Measurements from ENCODE around the gene PRLH. TPM values are rescaled to one million over a fixed set of nuclear protein-coding genes. Genes with fewer than 3 reads are reported as not detected.

Gene PRLH
- total and polyA plus RNA-seq, 2 of the 13 experiments (the other 11 are each of a cell fraction or from before 2014, with no cell fraction given), result not detected

GRCh38 chr2:237590272-237591140, 24.1 kb downstream of the PRLH start, which contains the start of gene RAB17 (continued):
- TF ChIP-seq PPARG (CRISPR knock-in tag; conservative IDR thresholded peaks at IDR 0.05) (peak; percentile 78), REPIN1 (CRISPR knock-in tag; IDR thresholded peaks at IDR 0.05; ENCODE audit: borderline replicate concordance, low read depth) (peak; percentile 97), ZNF34 (CRISPR knock-in tag; IDR thresholded peaks at IDR 0.05; ENCODE audit: borderline replicate concordance) (0 out of 2 replicates have a peak, but pooled peaks have one; percentile 83), ZSCAN30 (CRISPR knock-in tag; IDR thresholded peaks at IDR 0.05) (peak; percentile 80; the same call in 1 of the 2 replicates), RARG (CRISPR knock-in tag; IDR thresholded peaks at IDR 0.05; ENCODE audit: low read depth) (0 out of 2 replicates have a peak, but pooled peaks have one; percentile 39), SIX4 (CRISPR knock-in tag; IDR thresholded peaks at IDR 0.05) (peak; percentile 82), ZNF878 (CRISPR knock-in tag; IDR thresholded peaks at IDR 0.05) (peak; percentile 62; the same call in 1 of the 2 replicates), ZNF33A (CRISPR knock-in tag; IDR thresholded peaks at IDR 0.05; ENCODE audit: borderline replicate concordance) (no peak), ASH2L (IDR thresholded peaks at IDR 0.05; ENCODE audit: insufficient read length, low read depth, low read length) (peak; percentile 61), ZNF543 (CRISPR knock-in tag; IDR thresholded peaks at IDR 0.05) (0 out of 2 replicates have a peak, but pooled peaks have one; percentile 63), ZNF10 (CRISPR knock-in tag; IDR thresholded peaks at IDR 0.05; ENCODE audit: borderline replicate concordance, low read depth) (no peak), ZBTB20 (CRISPR knock-in tag; IDR thresholded peaks at IDR 0.05; ENCODE audit: borderline replicate concordance, low read depth) (peak; percentile 97), ZNF577 (CRISPR knock-in tag; IDR thresholded peaks at IDR 0.05; ENCODE audit: borderline replicate concordance, low read depth) (no peak), JUND (CRISPR knock-in tag; IDR thresholded peaks at IDR 0.05) (peak; percentile 58; the same call in 1 of the 2 replicates), ZNF720 (CRISPR knock-in tag; IDR thresholded peaks at IDR 0.05) (no peak), ZNF121 (CRISPR knock-in tag; IDR thresholded peaks at IDR 0.05) (peak; percentile 85), CCDC6 (CRISPR knock-in tag; IDR thresholded peaks at IDR 0.05) (peak; percentile 67), HDAC1 (CRISPR knock-in tag; IDR thresholded peaks at IDR 0.05) (peak; percentile 99), ATF4 (CRISPR knock-in tag; IDR thresholded peaks at IDR 0.05) (peak in 1 of 2 experiments; percentile 49; a peak in 1 of 4 replicates), ZNF264 (CRISPR knock-in tag; IDR thresholded peaks at IDR 0.05) (peak; percentile 95), HOXA9 (CRISPR knock-in tag; IDR thresholded peaks at IDR 0.05; ENCODE audit: borderline replicate concordance) (no peak)
- TF ChIP-seq, protein P1, sequence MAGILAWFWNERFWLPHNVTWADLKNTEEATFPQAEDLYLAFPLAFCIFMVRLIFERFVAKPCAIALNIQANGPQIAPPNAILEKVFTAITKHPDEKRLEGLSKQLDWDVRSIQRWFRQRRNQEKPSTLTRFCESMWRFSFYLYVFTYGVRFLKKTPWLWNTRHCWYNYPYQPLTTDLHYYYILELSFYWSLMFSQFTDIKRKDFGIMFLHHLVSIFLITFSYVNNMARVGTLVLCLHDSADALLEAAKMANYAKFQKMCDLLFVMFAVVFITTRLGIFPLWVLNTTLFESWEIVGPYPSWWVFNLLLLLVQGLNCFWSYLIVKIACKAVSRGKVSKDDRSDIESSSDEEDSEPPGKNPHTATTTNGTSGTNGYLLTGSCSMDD (CRISPR knock-in tag; IDR thresholded peaks at IDR 0.05), result no peak
- TF ChIP-seq, protein P2, sequence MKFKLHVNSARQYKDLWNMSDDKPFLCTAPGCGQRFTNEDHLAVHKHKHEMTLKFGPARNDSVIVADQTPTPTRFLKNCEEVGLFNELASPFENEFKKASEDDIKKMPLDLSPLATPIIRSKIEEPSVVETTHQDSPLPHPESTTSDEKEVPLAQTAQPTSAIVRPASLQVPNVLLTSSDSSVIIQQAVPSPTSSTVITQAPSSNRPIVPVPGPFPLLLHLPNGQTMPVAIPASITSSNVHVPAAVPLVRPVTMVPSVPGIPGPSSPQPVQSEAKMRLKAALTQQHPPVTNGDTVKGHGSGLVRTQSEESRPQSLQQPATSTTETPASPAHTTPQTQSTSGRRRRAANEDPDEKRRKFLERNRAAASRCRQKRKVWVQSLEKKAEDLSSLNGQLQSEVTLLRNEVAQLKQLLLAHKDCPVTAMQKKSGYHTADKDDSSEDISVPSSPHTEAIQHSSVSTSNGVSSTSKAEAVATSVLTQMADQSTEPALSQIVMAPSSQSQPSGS (CRISPR knock-in tag; IDR thresholded peaks at IDR 0.05), result peak; percentile 79; the same call in 1 of the 2 replicates
